Testis (tissue), 2 donors: ENCODE data around the gene PDZK1IP1.

Source experiments
- CTCF ChIP-seq, 3 experiments: fragments of 450-650 bp in 2 of 3; fragments of 200-600 bp in 1 of 3; sonication (generic) in 1 of 3; IDR thresholded peaks; one replicate each; pipeline ENCODE4 v1.5.1; 2016 to 2019; ENCODE audit warnings: antibody characterized with exemption in 3 of 3, mild to moderate bottlenecking in 2 of 3, moderate library complexity in 1 of 3
- POLR2A ChIP-seq: fragments of 450-650 bp; IDR thresholded peaks from one replicate; pipeline ENCODE4 v1.6.1; 2017; ENCODE audit warnings: antibody characterized with exemption, mild to moderate bottlenecking, moderate library complexity

GRCh38 chr1:47164552-47164951 is 25.3 kb downstream of the PDZK1IP1 start:
- TF ChIP-seq POLR2A: no peak
- no peak for TF ChIP-seq CTCF (IDR thresholded peaks at IDR 0.05)
